H9 (cell line): ENCODE results near the gene HIPK4. TPM values are rescaled to one million over a fixed set of nuclear protein-coding genes. Genes with fewer than 3 reads are reported as not detected.

Experiments
- DNase-seq: peaks from one replicate; pipeline ENCODE4 v3.0.0-alpha.2; 2017
- H2AFZ ChIP-seq: one replicate; pipeline ENCODE4 v1.6.1; 2013; ENCODE audit warnings: mild to moderate bottlenecking, low read length, control low read depth, moderate library complexity
- H2AK5ac ChIP-seq: 2 replicates; pipeline ENCODE4 v1.6.1; 2013; ENCODE audit warnings: low read length, control low read depth, mixed read lengths; ENCODE audit not compliant: insufficient read length
- H2BK120ac ChIP-seq: one replicate; pipeline ENCODE4 v1.6.1; 2013; ENCODE audit warnings: low read depth, mild to moderate bottlenecking, low read length, control low read depth, inconsistent platforms; ENCODE audit not compliant: poor library complexity, severe bottlenecking
- H2BK12ac ChIP-seq: 2 replicates; pipeline ENCODE4 v1.6.1; 2013; ENCODE audit warnings: low read length, control low read depth, mixed read lengths, low read depth; ENCODE audit not compliant: insufficient read length
- H2BK15ac ChIP-seq: 2 replicates; pipeline ENCODE4 v1.6.1; 2013; ENCODE audit warnings: low read depth, low read length, control low read depth
- H2BK20ac ChIP-seq: one replicate; pipeline ENCODE4 v1.6.1; 2013; ENCODE audit warnings: low read depth, mild to moderate bottlenecking, low read length, control low read depth, inconsistent platforms; ENCODE audit not compliant: poor library complexity, severe bottlenecking
- H2BK5ac ChIP-seq: 2 replicates; pipeline ENCODE4 v1.6.1; 2013; ENCODE audit warnings: low read length, control low read depth, mixed read lengths; ENCODE audit not compliant: insufficient read length
- H3K14ac ChIP-seq: 2 replicates; pipeline ENCODE4 v1.6.1; 2013; ENCODE audit warnings: low read length, control low read depth; ENCODE audit not compliant: insufficient read depth
- H3K18ac ChIP-seq: 2 replicates; pipeline ENCODE4 v1.6.1; 2013; ENCODE audit warnings: low read depth, mild to moderate bottlenecking, mixed read lengths, low read length, control low read depth; ENCODE audit not compliant: insufficient read length
- H3K23ac ChIP-seq: 2 replicates; pipeline ENCODE4 v1.6.1; 2013; ENCODE audit warnings: low read length, control low read depth, mixed read lengths, low read depth; ENCODE audit not compliant: insufficient read length
- H3K23me2 ChIP-seq: 2 replicates; pipeline ENCODE4 v1.6.1; 2013; ENCODE audit warnings: low read depth, mild to moderate bottlenecking, mixed read lengths, low read length, control low read depth; ENCODE audit not compliant: insufficient read length, poor library complexity, severe bottlenecking
- H3K27ac ChIP-seq: 2 replicates; pipeline ENCODE4 v1.5.1; 2013; ENCODE audit warnings: low read length, control low read depth, mixed read lengths, low read depth; ENCODE audit not compliant: insufficient read length
- H3K27me3 ChIP-seq: 2 replicates; pipeline ENCODE4 v1.6.1; 2013; ENCODE audit warnings: low read length, control low read depth, inconsistent platforms; ENCODE audit not compliant: insufficient read depth
- H3K4ac ChIP-seq: 2 replicates; pipeline ENCODE4 v1.6.1; 2013; ENCODE audit warnings: low read depth, mild to moderate bottlenecking, control low read depth, inconsistent platforms, low read length, moderate library complexity
- H3K4me1 ChIP-seq: 2 replicates; pipeline ENCODE4 v1.6.1; 2013; ENCODE audit warnings: low read length, control low read depth, inconsistent platforms; ENCODE audit not compliant: insufficient read depth
- H3K4me2 ChIP-seq: 2 replicates; pipeline ENCODE4 v1.6.1; 2013; ENCODE audit warnings: low read length, control low read depth, mixed read lengths; ENCODE audit not compliant: insufficient read length, insufficient read depth
- H3K56ac ChIP-seq: 2 replicates; pipeline ENCODE4 v1.6.1; 2013; ENCODE audit warnings: low read depth, mild to moderate bottlenecking, mixed read lengths, low read length, control low read depth; ENCODE audit not compliant: insufficient read length
- H3K79me1 ChIP-seq: 2 replicates; pipeline ENCODE4 v1.6.1; 2013; ENCODE audit warnings: low read depth, mild to moderate bottlenecking, moderate library complexity, low read length, control low read depth, inconsistent platforms; ENCODE audit not compliant: insufficient read depth, poor library complexity, severe bottlenecking
- H3K79me2 ChIP-seq: 2 replicates; pipeline ENCODE4 v1.6.1; 2013; ENCODE audit warnings: low read length, control low read depth, inconsistent platforms; ENCODE audit not compliant: insufficient read depth
- H3K9ac ChIP-seq: 2 replicates; pipeline ENCODE4 v1.6.1; 2013; ENCODE audit warnings: low read length, control low read depth, mixed read lengths; ENCODE audit not compliant: insufficient read length; ENCODE audit errors: extremely low read depth
- H3K9me3 ChIP-seq: one replicate; pipeline ENCODE4 v1.6.1; 2013; ENCODE audit warnings: low read depth, low read length, inconsistent platforms; ENCODE audit not compliant: control insufficient read depth
- H3T11ph ChIP-seq: one replicate; pipeline ENCODE4 v1.6.1; 2013; ENCODE audit warnings: mild to moderate bottlenecking, low read length, control low read depth, inconsistent platforms
- H4K20me1 ChIP-seq: one replicate; pipeline ENCODE4 v1.6.1; 2013; ENCODE audit not compliant: control insufficient read depth, insufficient read length, insufficient read depth
- H4K5ac ChIP-seq: 2 replicates; pipeline ENCODE4 v1.6.1; 2013; ENCODE audit warnings: low read depth, mild to moderate bottlenecking, mixed read lengths, low read length, control low read depth; ENCODE audit not compliant: insufficient read length
- H4K8ac ChIP-seq: replicated peaks from 2 replicates; pipeline ENCODE4 v1.6.1; 2013; ENCODE audit warnings: low read length, control low read depth, mixed read lengths, low read depth; ENCODE audit not compliant: insufficient read length
- H4K91ac ChIP-seq: 2 replicates; pipeline ENCODE4 v1.6.1; 2013; ENCODE audit warnings: low read depth, mild to moderate bottlenecking, moderate library complexity, mixed read lengths, low read length, control low read depth; ENCODE audit not compliant: insufficient read length
- H3K27ac Mint-ChIP-seq, 3 experiments: 2 replicates in 2 of 3; 3 replicates in 1 of 3; pipeline ENCODE4 v1.8.0; 2020 to 2021; ENCODE audit warnings: mixed read lengths in 3 of 3, mild to moderate bottlenecking in 1 of 3, moderate library complexity in 1 of 3
- H3K27me3 Mint-ChIP-seq: 2 replicates; pipeline ENCODE4 v1.8.0; 2021; ENCODE audit warnings: low read depth, mild to moderate bottlenecking, moderate library complexity, mixed read lengths
- H3K36me3 Mint-ChIP-seq, 3 experiments: 2 replicates in 2 of 3; 3 replicates in 1 of 3; pipeline ENCODE4 v1.8.0; 2020 to 2021; ENCODE audit warnings: low read depth in 3 of 3, mixed read lengths in 3 of 3; ENCODE audit not compliant: insufficient read depth in 1 of 3
- H3K4me1 Mint-ChIP-seq, 2 experiments: 2 replicates each; pipeline ENCODE4 v1.8.0; 2020; ENCODE audit warnings: mixed read lengths in 2 of 2
- H3K4me3 Mint-ChIP-seq, 2 experiments: 2 replicates in 1 of 2; 3 replicates in 1 of 2; pipeline ENCODE4 v1.8.0; 2020 to 2021; ENCODE audit warnings: mild to moderate bottlenecking in 2 of 2, mixed read lengths in 2 of 2, moderate library complexity in 1 of 2
- H3K9me3 Mint-ChIP-seq, 2 experiments: 2 replicates in 1 of 2; 3 replicates in 1 of 2; pipeline ENCODE4 v1.8.0; 2020; ENCODE audit warnings: mild to moderate bottlenecking in 2 of 2, mixed read lengths in 2 of 2, moderate library complexity in 1 of 2
- CTCF ChIP-seq: fragments of 200-600 bp; sonication (generic); conservative IDR thresholded peaks from 3 replicates; pipeline ENCODE4 v1.8.0; 2021; ENCODE audit warnings: antibody characterized with exemption, mild to moderate bottlenecking
- WGBS: extraction: QIAGEN DNeasy Blood & Tissue Kit; methylation state at CpG from one replicate; pipeline ENCODE4 v1.1.7; 2013; ENCODE audit warnings: missing lambda C conversion rate, low lambda C conversion rate, mixed read lengths; ENCODE audit not compliant: insufficient read length; ENCODE audit errors: extremely low coverage; 5-methylcytosine and 5-hydroxymethylcytosine counted together
- total RNA-seq: library from RNA; stranded (reverse); gene quantifications from 2 replicates; pipeline ENCODE4 v1.2.1, GENCODE V29; 2021

The HIPK4 gene
- total RNA-seq, 1 experiment from 2014 or later = 0.15 TPM

- no peaks in the 10 kb centered on the region for H3K9me3 ChIP-seq
- H3K79me2 ChIP-seq = no peaks in the 10 kb centered on the region
- no peaks in the 10 kb centered on the region for H4K20me1 ChIP-seq
- no peak overlapping the region for H3T11ph ChIP-seq
- no peak overlapping the region for H3K9ac ChIP-seq
- Mint-ChIP-seq H3K27me3 (peaks cover 2% of the 10 kb centered on the region; the same call in 1 of the 2 replicates), H3K4me1 (peaks cover 19% of the 10 kb centered on the region in 2 experiments), H3K36me3 (peaks cover 0 to 5% (median 4%) of the 10 kb centered on the region in 3 experiments; a peak in 3 of 7 replicates), H3K27ac (no peak overlapping the region), H3K4me3 (peak overlapping the region in 1 of 2 experiments; percentile 50; a peak in 2 of 5 replicates), H3K9me3 (peaks cover 0 to 3% of the 10 kb centered on the region in 2 experiments; a peak in 1 of 5 replicates)
- H3K79me1 ChIP-seq = no peaks in the 10 kb centered on the region
- no peak overlapping the region for H2BK12ac ChIP-seq
- no peak for TF ChIP-seq CTCF
- H3K27me3 ChIP-seq = no peaks in the 10 kb centered on the region
- no CpG with 5 or more reads among the region's 6 CpGs for WGBS
- H4K91ac ChIP-seq = no peak overlapping the region
- no peak for DNase-seq
- peaks cover 16% of the 10 kb centered on the region for H3K23me2 ChIP-seq
- H3K23ac ChIP-seq = no peak overlapping the region
- no peak overlapping the region for H3K4ac ChIP-seq
- no peak overlapping the region for H3K27ac ChIP-seq
- H3K4me2 ChIP-seq = no peak overlapping the region
- H2BK15ac ChIP-seq = no peak overlapping the region
- H2AFZ ChIP-seq = no peak overlapping the region
- no peaks in the 10 kb centered on the region; the same call in 1 of the 2 replicates for H3K4me1 ChIP-seq
- no peak overlapping the region for H2BK5ac ChIP-seq
- no peak overlapping the region for H2BK120ac ChIP-seq
- no peak overlapping the region for H3K14ac ChIP-seq
- no peak overlapping the region for H3K56ac ChIP-seq
- no peak overlapping the region for H3K18ac ChIP-seq
- H4K5ac ChIP-seq = no peak overlapping the region
- no peak overlapping the region for H2BK20ac ChIP-seq
- no peak overlapping the region for H4K8ac ChIP-seq
- H2AK5ac ChIP-seq = no peak overlapping the region
Measured at GRCh38 chr19:40423938-40424337, 34.0 kb upstream of the HIPK4 start.
